HepG2 (cell line): ENCODE measurements around the gene ANP32B. TPM values are rescaled to one million over a fixed set of nuclear protein-coding genes. Genes with fewer than 3 reads are reported as not detected.

Source experiments
- KLF15 ChIP-seq: sonication (generic); formaldehyde crosslinking; IDR thresholded peaks from 2 replicates; pipeline ENCODE4 v1.8.1; 2023; ENCODE audit warnings: borderline replicate concordance, mild to moderate bottlenecking, inconsistent platforms, missing genetic modification reagents, mixed read lengths
- PCBP2 ChIP-seq: fragments of 200-400 bp; formaldehyde crosslinking; optimal IDR thresholded peaks from 2 replicates; pipeline ENCODE3; 2018; ENCODE audit warnings: low read length, low read depth; ENCODE audit not compliant: poor library complexity, severe bottlenecking
- SRY ChIP-seq: sonication (generic); formaldehyde crosslinking; IDR thresholded peaks from 2 replicates; pipeline ENCODE4 v1.8.0; 2022; ENCODE audit warnings: mild to moderate bottlenecking, missing genetic modification reagents
- TEAD2 ChIP-seq: sonication (generic); formaldehyde crosslinking; IDR thresholded peaks from 2 replicates; pipeline ENCODE4 v1.9.0; 2021; ENCODE audit warnings: missing genetic modification reagents
- TOPORS ChIP-seq: sonication (generic); formaldehyde crosslinking; IDR thresholded peaks from 2 replicates; pipeline ENCODE4 v1.8.0; 2023; ENCODE audit warnings: mild to moderate bottlenecking, missing genetic modification reagents
- YEATS4 ChIP-seq: sonication (generic); formaldehyde crosslinking; IDR thresholded peaks from 2 replicates; pipeline ENCODE4 v1.4.0; 2020; ENCODE audit warnings: missing genetic modification reagents, borderline replicate concordance
- ZFYVE20 ChIP-seq: sonication (generic); formaldehyde crosslinking; IDR thresholded peaks from 2 replicates; pipeline ENCODE4 v1.8.0; 2023; ENCODE audit warnings: low read depth, mild to moderate bottlenecking, moderate library complexity, missing genetic modification reagents, borderline replicate concordance
- ZNF329 ChIP-seq: sonication (generic); formaldehyde crosslinking; IDR thresholded peaks from 2 replicates; pipeline ENCODE4 v1.9.0; 2021; ENCODE audit warnings: low read depth, mild to moderate bottlenecking, missing genetic modification reagents
- ZNF558 ChIP-seq: sonication (generic); formaldehyde crosslinking; IDR thresholded peaks from 2 replicates; pipeline ENCODE4 v1.9.0; 2022; ENCODE audit warnings: mild to moderate bottlenecking, missing genetic modification reagents, borderline replicate concordance
- ZNF574 ChIP-seq: sonication (generic); formaldehyde crosslinking; IDR thresholded peaks from 2 replicates; pipeline ENCODE4 v1.4.0; 2020; ENCODE audit warnings: missing genetic modification reagents
- ZNF713 ChIP-seq: sonication (generic); formaldehyde crosslinking; IDR thresholded peaks from 2 replicates; pipeline ENCODE4 v1.4.0; 2020; ENCODE audit warnings: mild to moderate bottlenecking, missing genetic modification reagents
- ZNF891 ChIP-seq: sonication (generic); formaldehyde crosslinking; IDR thresholded peaks from 2 replicates; pipeline ENCODE4 v1.5.0; 2020; ENCODE audit warnings: mild to moderate bottlenecking, missing genetic modification reagents
- ZSCAN31 ChIP-seq: sonication (generic); formaldehyde crosslinking; IDR thresholded peaks from 2 replicates; pipeline ENCODE4 v1.5.0; 2020; ENCODE audit warnings: low read depth, mild to moderate bottlenecking, missing genetic modification reagents
- ZSCAN5A ChIP-seq: sonication (generic); formaldehyde crosslinking; IDR thresholded peaks from 2 replicates; pipeline ENCODE4 v1.8.0; 2022; ENCODE audit warnings: mild to moderate bottlenecking, missing genetic modification reagents, borderline replicate concordance
- ZXDC ChIP-seq: sonication (generic); formaldehyde crosslinking; IDR thresholded peaks from 2 replicates; pipeline ENCODE4 v1.5.0; 2020; ENCODE audit warnings: mild to moderate bottlenecking, missing genetic modification reagents
- polyA plus RNA-seq, 8 experiments: library from polyadenylated mRNA; depleted of rRNA in 3 of 8; stranded (reverse) in 7 of 8; unstranded in 1 of 8; fragments of >200 nt; fragmentation: Illumina TruSeq in 4 of 8; extraction: Trizol in 4 of 8; gene quantifications; 2 replicates each; pipeline versions ENCODE4 v1.2.1 to v1.2.3, GENCODE V29; 2011 to 2016; ENCODE audit warnings: low read depth in 4 of 8, missing spikeins in 1 of 8, mixed read lengths in 1 of 8; ENCODE audit not compliant: insufficient read depth in 1 of 8
- total RNA-seq, 5 experiments: library from RNA; depleted of rRNA; stranded (reverse); fragments of >200 nt; fragmentation: Illumina TruSeq; extraction: Trizol; gene quantifications; 2 replicates each; pipeline ENCODE4 v1.2.3, GENCODE V29; 2016; ENCODE audit warnings: low read depth in 1 of 5

ANP32B gene
- total and polyA plus RNA-seq, 2 of the 13 experiments (the other 11 are each of a cell fraction or from before 2014, with no cell fraction given) = 22.1 to 37.5 TPM

GRCh38 chr9:97984188-97985057 lies 1.3 kb downstream of the ANP32B start (continued):
- TF ChIP-seq ZXDC (CRISPR knock-in tag) = no peak; the same call in 1 of the 2 replicates
- TF ChIP-seq SRY (CRISPR knock-in tag) = 0 out of 2 replicates have a peak, but pooled peaks have one; percentile 23
- 0 out of 2 replicates have a peak, but pooled peaks have one; percentile 88 for TF ChIP-seq ZFYVE20 (CRISPR knock-in tag)
- 0 out of 2 replicates have a peak, but pooled peaks have one; percentile 23 for TF ChIP-seq KLF15
- peak; percentile 49; the same call in 1 of the 2 replicates for TF ChIP-seq ZNF891 (CRISPR knock-in tag)
- TF ChIP-seq ZSCAN31 = peak; percentile 14; the same call in 1 of the 2 replicates
- peak; percentile 51; the same call in 1 of the 2 replicates for TF ChIP-seq ZNF558 (CRISPR knock-in tag)
- peak; percentile 82; the same call in 1 of the 2 replicates for TF ChIP-seq TOPORS
- TF ChIP-seq YEATS4 (CRISPR knock-in tag) = peak; percentile 71
- TF ChIP-seq ZNF713 (CRISPR knock-in tag) = no peak
- TF ChIP-seq ZNF574 (CRISPR knock-in tag) = peak; percentile 15; the same call in 1 of the 2 replicates
- TF ChIP-seq PCBP2 = no peak
- TF ChIP-seq TEAD2 (CRISPR knock-in tag) = no peak; the same call in 1 of the 2 replicates
- TF ChIP-seq ZNF329 (CRISPR knock-in tag) = 0 out of 2 replicates have a peak, but pooled peaks have one; percentile 30
- no peak for TF ChIP-seq ZSCAN5A (CRISPR knock-in tag)
